Colonic mucosa (tissue), 4 donors: ENCODE data around the gene BSG. TPM values are rescaled to one million over a fixed set of nuclear protein-coding genes. Genes with fewer than 3 reads are reported as not detected.

Experiments used
- DNase-seq: peaks from one replicate; pipeline ENCODE4 v3.0.0-alpha.2; 2020
- H3K27ac ChIP-seq: fragments of 200-600 bp; one replicate; pipeline ENCODE4 v1.8.0; 2021
- H3K27me3 ChIP-seq: fragments of 200-600 bp; one replicate; pipeline ENCODE4 v1.8.0; 2021
- H3K36me3 ChIP-seq: fragments of 200-600 bp; one replicate; pipeline ENCODE4 v1.8.0; 2021
- H3K4me1 ChIP-seq: fragments of 200-600 bp; one replicate; pipeline ENCODE4 v1.8.0; 2021; ENCODE audit warnings: mild to moderate bottlenecking
- H3K4me3 ChIP-seq: fragments of 200-600 bp; one replicate; pipeline ENCODE4 v1.8.0; 2021
- H3K9ac ChIP-seq, 2 donors: one replicate each; pipeline ENCODE4 v1.7.0; 2013; ENCODE audit warnings: control low read depth in 2 of 2, low read depth in 2 of 2, low read length in 2 of 2
- H3K9me3 ChIP-seq: fragments of 200-600 bp; one replicate; pipeline ENCODE4 v1.8.0; 2021
- intact Hi-C: fragments of 100-400 bp; cut with DNase I; formaldehyde crosslinking; loops from one replicate; pipeline ENCODE4 v1.14.1; 2022
- total RNA-seq, 2 donors: library from RNA; stranded (reverse); fragmentation: NEBNext Ultra II Directional in 1 of 2; extraction: Animal tissue kit (Norgen Biotek cat#: 25700) in 1 of 2; gene quantifications; one replicate each; pipeline ENCODE4 v1.2.1, GENCODE V29; 2021
- TF ChIP-seq, protein P1 (sequence below): fragments of 200-600 bp; IDR thresholded peaks from one replicate; pipeline ENCODE4 v1.8.0; 2022; ENCODE audit warnings: antibody characterized with exemption, mild to moderate bottlenecking
- donor health status: healthy.
- donor health status: DM: no; HTN: no; CAD: no.
- donor health status: DM: no; HTN: no; CAD: no.

The BSG gene
- total RNA-seq, 2 donors from 2014 or later: 920 to 1,084 TPM

DNA sequence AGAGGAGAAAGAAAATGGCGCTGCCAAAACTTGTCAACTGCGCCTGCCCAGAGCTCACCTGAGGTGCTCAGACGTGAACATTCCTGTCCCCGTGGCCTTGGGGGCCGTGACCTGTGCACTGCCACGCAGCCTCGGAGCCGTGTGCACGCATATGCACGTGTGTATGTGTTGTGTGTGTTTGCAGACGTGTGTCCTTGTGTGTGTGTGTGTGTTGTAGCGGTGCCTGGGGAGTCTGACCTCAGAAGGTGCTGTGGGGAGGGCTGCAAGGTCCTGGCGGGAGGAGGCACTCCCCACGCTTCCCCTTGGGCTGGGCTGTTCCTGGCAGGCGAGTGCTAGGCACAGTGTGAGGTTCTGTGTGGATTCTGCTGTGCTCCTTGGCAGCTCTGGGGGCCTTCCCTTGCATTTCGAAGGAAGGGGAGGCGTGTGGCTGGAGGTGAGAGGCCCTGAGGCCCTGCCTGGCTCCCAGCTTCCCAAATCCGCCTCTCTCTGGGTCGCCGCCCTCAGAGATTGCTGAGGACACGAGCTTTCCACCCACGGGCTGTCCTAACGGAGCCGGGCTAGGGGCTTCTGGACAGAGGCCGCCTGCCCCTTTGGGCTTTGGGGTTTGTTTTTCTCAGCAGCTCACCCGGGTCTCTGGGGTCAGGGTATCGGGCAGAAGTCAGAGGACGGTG lies 4.5 kb downstream of the BSG start:
- no peak overlapping the region for H3K27ac ChIP-seq
- no peak overlapping the region for H3K9ac ChIP-seq
- H3K9me3 ChIP-seq: no peaks in the 10 kb centered on the region
- H3K4me1 ChIP-seq: peaks cover 18% of the 10 kb centered on the region
- no peak for DNase-seq
- intact Hi-C loops: no loop called here
- no peak overlapping the region for H3K4me3 ChIP-seq
- TF ChIP-seq, protein P1, sequence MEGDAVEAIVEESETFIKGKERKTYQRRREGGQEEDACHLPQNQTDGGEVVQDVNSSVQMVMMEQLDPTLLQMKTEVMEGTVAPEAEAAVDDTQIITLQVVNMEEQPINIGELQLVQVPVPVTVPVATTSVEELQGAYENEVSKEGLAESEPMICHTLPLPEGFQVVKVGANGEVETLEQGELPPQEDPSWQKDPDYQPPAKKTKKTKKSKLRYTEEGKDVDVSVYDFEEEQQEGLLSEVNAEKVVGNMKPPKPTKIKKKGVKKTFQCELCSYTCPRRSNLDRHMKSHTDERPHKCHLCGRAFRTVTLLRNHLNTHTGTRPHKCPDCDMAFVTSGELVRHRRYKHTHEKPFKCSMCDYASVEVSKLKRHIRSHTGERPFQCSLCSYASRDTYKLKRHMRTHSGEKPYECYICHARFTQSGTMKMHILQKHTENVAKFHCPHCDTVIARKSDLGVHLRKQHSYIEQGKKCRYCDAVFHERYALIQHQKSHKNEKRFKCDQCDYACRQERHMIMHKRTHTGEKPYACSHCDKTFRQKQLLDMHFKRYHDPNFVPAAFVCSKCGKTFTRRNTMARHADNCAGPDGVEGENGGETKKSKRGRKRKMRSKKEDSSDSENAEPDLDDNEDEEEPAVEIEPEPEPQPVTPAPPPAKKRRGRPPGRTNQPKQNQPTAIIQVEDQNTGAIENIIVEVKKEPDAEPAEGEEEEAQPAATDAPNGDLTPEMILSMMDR: no peak
- H3K27me3 ChIP-seq: no peaks in the 10 kb centered on the region
- peaks cover 12% of the 10 kb centered on the region for H3K36me3 ChIP-seq

DNA sequence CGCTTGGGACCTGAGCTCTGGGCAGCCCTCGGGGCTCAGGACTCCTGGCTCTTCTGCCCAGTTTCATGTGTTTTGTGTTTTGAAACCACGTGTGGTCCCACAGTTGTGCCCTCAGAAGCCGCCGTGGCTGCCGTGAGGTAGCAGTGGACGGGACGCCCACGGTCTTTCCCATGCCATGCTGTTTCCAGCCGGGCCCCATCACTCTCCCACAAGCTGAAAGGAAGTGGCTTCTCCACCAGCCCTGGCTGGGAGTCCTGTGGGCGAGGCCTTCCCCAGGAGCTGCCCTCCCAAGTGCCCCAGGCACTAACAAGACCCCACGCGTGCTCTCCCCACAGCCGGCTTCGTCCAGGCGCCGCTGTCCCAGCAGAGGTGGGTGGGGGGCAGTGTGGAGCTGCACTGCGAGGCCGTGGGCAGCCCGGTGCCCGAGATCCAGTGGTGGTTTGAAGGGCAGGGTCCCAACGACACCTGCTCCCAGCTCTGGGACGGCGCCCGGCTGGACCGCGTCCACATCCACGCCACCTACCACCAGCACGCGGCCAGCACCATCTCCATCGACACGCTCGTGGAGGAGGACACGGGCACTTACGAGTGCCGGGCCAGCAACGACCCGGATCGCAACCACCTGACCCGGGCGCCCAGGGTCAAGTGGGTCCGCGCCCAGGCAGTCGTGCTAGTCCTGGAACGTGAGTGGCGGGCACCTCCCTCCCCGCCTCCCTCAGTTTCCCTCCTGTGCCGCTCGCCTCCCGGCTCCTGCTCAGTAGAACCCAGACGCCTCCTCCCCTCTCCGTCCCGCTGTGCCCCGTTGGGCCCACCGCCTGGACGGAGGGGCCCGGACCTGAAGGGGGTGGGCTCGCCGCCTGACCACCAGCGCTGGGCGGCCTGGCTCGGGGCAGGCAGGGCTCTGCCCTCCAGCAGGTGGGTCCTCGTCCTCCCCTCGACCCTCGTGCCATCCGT lies 5.3 kb downstream of the BSG start:
- TF ChIP-seq, protein P1: no peak
- Histone ChIP-seq H3K9ac (peak overlapping the region in 1 of 2 donors; percentile 12), H3K4me3 (no peak overlapping the region), H3K4me1 (peaks cover 18% of the 10 kb centered on the region), H3K9me3 (no peaks in the 10 kb centered on the region), H3K27ac (no peak overlapping the region), H3K27me3 (no peaks in the 10 kb centered on the region), H3K36me3 (peaks cover 12% of the 10 kb centered on the region)
- intact Hi-C loops: no loop called here
- DNase-seq: no peak

DNA sequence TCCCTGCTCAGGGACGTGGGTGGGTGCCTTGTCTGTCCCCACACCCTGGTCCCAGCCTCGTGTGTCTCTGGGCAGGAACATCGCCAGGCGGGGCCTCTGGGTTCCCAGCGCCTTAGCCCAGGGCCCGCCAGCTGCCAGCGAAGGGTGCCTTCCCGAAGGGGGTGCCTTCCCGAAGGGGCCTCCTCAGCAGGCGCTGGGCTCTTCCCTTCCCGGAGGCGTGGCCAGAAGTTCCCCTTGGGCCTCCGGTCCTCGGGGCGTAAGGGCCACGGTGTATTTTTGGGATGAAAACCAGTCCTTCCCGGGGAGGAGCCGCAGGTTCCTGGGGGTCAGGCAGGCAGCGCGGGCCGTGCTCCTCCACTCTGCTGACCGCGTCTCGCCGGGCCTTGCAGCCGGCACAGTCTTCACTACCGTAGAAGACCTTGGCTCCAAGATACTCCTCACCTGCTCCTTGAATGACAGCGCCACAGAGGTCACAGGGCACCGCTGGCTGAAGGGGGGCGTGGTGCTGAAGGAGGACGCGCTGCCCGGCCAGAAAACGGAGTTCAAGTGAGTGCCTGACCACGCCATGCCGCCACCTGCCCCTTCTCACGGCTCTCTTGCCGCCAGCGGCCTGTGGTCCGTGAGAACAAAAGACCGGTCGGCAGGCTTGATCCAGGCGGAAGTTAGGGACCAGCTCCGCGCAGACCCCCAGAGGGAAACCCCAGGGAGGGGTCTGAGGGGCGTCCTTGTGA lies 6.9 kb downstream of the BSG start:
- intact Hi-C loops: no loop called here
- Histone ChIP-seq H3K4me1 (peaks cover 15% of the 10 kb centered on the region), H3K9me3 (no peaks in the 10 kb centered on the region), H3K9ac (no peak overlapping the region), H3K4me3 (no peak overlapping the region), H3K36me3 (peaks cover 12% of the 10 kb centered on the region), H3K27ac (no peak overlapping the region), H3K27me3 (no peaks in the 10 kb centered on the region)
- DNase-seq: no peak
- TF ChIP-seq, protein P1: no peak

DNA sequence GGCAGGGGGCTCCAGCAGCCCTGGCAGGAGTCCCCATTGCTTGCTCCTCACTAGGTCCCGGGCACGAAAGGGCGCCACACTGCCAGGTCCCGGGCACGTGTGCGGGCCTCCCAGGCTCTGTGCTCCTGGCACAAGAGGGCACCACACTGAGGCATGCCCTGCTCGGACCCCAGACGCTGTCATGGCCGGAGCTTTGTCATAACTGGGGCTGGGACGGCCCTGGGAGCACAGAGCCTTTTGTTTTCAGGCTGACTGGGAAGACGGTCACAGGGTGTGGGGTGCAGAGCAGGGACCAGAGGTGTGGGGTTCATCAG lies 7.4 kb downstream of the BSG start:
- Histone ChIP-seq H3K4me3 (no peak overlapping the region), H3K4me1 (peaks cover 10% of the 10 kb centered on the region), H3K27me3 (no peaks in the 10 kb centered on the region), H3K36me3 (peaks cover 12% of the 10 kb centered on the region), H3K9ac (no peak overlapping the region), H3K9me3 (no peaks in the 10 kb centered on the region), H3K27ac (no peak overlapping the region)
- TF ChIP-seq, protein P1: no peak
- intact Hi-C loops: loop anchor here (5.0 to 10.0 kb wide), 2 partner anchors 85 to 153 kb away; partner anchors contain the start of gene RNF126
- DNase-seq: no peak

DNA sequence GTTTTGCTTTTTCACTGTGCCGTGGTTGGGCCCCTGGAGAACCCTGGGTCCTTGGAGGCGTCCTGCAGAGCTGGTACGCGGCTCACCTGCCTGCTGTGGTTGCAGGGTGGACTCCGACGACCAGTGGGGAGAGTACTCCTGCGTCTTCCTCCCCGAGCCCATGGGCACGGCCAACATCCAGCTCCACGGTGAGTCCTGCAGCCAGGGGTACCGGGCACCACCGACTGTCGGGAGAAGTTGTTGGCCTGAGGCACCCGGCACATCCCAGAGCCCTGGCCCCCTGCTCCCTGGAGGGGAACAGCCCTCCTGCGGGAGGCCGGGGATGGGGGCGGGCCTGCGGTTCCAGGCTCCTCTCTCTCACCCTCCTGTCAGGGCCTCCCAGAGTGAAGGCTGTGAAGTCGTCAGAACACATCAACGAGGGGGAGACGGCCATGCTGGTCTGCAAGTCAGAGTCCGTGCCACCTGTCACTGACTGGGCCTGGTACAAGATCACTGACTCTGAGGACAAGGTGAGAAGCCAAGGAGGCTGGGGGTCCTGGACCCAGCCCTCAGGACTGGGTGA lies 8.0 kb downstream of the BSG start:
- no peak overlapping the region for H3K4me3 ChIP-seq
- no peak for DNase-seq
- H3K36me3 ChIP-seq: peaks cover 12% of the 10 kb centered on the region

More for the DNA sequence above, 8.0 kb downstream of the BSG start:
- Histone ChIP-seq H3K9ac (no peak overlapping the region), H3K4me1 (peaks cover 6% of the 10 kb centered on the region), H3K27ac (no peak overlapping the region), H3K27me3 (no peaks in the 10 kb centered on the region), H3K9me3 (no peaks in the 10 kb centered on the region)
- intact Hi-C loops: loop anchor here (5.0 to 10.0 kb wide), 2 partner anchors 84 to 152 kb away; partner anchors contain the start of gene RNF126
- TF ChIP-seq, protein P1: no peak
